Esophagus squamous epithelium (tissue), 5 donors: Measurements from ENCODE around the gene GIT1. TPM values are rescaled to one million over a fixed set of nuclear protein-coding genes. Genes with fewer than 3 reads are reported as not detected.

Experiments used
- DNase-seq: peaks from one replicate; lab custom pipeline; 2025; lab: John Stamatoyannopoulos, UW
- H3K27ac ChIP-seq, 4 donors: fragments of 200-600 bp; sonication (generic); one replicate each; pipeline ENCODE4 v1.5.1; 2016 to 2019; ENCODE audit warnings: mild to moderate bottlenecking in 1 of 4
- H3K27me3 ChIP-seq, 4 donors: fragments of 200-600 bp; sonication (generic); 1 replicate in 3 of 4; 2 replicates in 1 of 4; pipeline versions ENCODE4 v1.5.1 to v1.6.0; 2017 to 2021; ENCODE audit warnings: antibody characterized with exemption in 1 of 4
- H3K36me3 ChIP-seq, 3 donors: fragments of 200-600 bp; sonication (generic); one replicate each; pipeline ENCODE4 v1.5.1; 2016 to 2019
- H3K4me1 ChIP-seq, 3 donors: fragments of 200-600 bp; sonication (generic); one replicate each; pipeline ENCODE4 v1.5.1; 2017 to 2019
- H3K4me3 ChIP-seq, 4 donors: fragments of 200-600 bp; sonication (generic); 1 replicate in 3 of 4; 2 replicates in 1 of 4; pipeline ENCODE4 v1.5.1; 2016 to 2019; ENCODE audit warnings: mild to moderate bottlenecking in 2 of 4, moderate library complexity in 1 of 4
- H3K9me3 ChIP-seq, 3 donors: fragments of 200-600 bp; sonication (generic); one replicate each; pipeline ENCODE4 v1.5.1; 2016 to 2019
- CTCF ChIP-seq, 6 experiments: fragments of 450-650 bp in 4 of 6; fragments of 200-600 bp in 2 of 6; sonication (generic) in 2 of 6; IDR thresholded peaks; one replicate each; pipeline ENCODE4 v1.5.1; 2016 to 2019; ENCODE audit warnings: antibody characterized with exemption in 6 of 6, mild to moderate bottlenecking in 4 of 6, moderate library complexity in 4 of 6
- POLR2A ChIP-seq, 4 donors: fragments of 450-650 bp; IDR thresholded peaks; one replicate each; pipeline ENCODE4 v1.6.1; 2017; ENCODE audit warnings: antibody characterized with exemption in 4 of 4, mild to moderate bottlenecking in 4 of 4, moderate library complexity in 3 of 4
- WGBS, 2 donors: methylation state at CpG; one replicate each; pipeline ENCODE4 v1.1.5; 2018; 5-methylcytosine and 5-hydroxymethylcytosine counted together
- intact Hi-C: fragments of 100-400 bp; cut with DNase I; formaldehyde crosslinking; loops from one replicate; pipeline ENCODE4 v1.15.0; 2022
- total RNA-seq, 4 donors: library from RNA; depleted of rRNA; stranded (reverse); fragments of >200 nt; gene quantifications; one replicate each; pipeline ENCODE4 v1.1.0, GENCODE V29; 2016
- donor health status: DM: yes; HTN: yes; CAD: no.

GIT1 gene
- total RNA-seq, 4 donors from 2014 or later = 24.0 to 45.4 (median 29.6) TPM

DNA sequence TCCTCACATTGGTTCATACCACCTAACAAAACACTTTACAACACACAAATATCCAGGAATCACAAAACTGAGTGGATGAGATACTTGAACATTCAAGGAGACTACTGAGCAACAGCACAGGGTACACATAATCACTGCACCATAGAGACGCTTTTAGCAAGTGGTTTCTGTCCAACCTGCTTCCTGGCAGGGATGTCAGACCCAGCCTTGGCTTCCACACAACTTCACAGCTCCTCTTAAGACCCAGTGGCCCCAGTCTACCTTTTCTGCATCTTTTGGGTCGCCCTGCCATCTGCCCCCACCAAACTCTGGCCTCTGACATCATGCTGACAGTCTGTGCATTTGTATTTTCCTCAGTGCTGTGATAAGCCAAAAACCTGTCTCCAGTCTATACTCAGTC, 39.2 kb upstream of the GIT1 start:
- no peak for TF ChIP-seq CTCF (IDR thresholded peaks at IDR 0.05)
- TF ChIP-seq POLR2A (IDR thresholded peaks at IDR 0.05) = no peak
- H3K27me3 ChIP-seq = no peaks in the 10 kb centered on the region

DNA sequence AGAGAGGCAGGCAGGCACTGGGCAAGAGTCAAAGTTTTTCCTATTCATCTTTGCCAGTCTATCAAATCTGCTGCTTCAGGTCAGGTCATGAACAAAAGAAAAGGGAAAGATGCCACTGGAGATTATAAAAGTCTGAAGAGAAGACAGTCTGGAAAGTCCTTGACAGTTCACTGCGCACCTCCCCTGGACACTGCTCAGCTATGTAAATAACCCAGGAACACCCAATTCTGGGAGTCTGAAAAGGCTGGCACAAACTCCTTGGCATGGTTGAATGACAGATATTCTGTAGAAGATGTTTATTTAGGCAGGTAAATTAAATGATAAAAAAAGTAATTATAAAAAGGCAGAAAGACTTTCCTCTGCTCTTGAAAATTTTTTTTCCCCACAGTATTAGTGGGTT, 38.5 kb upstream of the GIT1 start:
- WGBS, 2 donors = 33 to 53% methylated on average over 1 of the region's 1 CpG
- intact Hi-C loops = no loop called here

More for the DNA sequence above, 39.2 kb upstream of the GIT1 start:
- peaks cover 0 to 58% (median 0%) of the 10 kb centered on the region in 3 donors for H3K4me1 ChIP-seq
- intact Hi-C loops = no loop called here
- no peaks in the 10 kb centered on the region for H3K9me3 ChIP-seq
- no peak overlapping the region for H3K27ac ChIP-seq
- 65 to 83% methylated on average over 2 of the region's 2 CpGs for WGBS, 2 donors
- DNase-seq = no peak
- peaks cover 0 to 43% (median 6%) of the 10 kb centered on the region in 3 donors for H3K36me3 ChIP-seq
- no peak overlapping the region for H3K4me3 ChIP-seq

DNA sequence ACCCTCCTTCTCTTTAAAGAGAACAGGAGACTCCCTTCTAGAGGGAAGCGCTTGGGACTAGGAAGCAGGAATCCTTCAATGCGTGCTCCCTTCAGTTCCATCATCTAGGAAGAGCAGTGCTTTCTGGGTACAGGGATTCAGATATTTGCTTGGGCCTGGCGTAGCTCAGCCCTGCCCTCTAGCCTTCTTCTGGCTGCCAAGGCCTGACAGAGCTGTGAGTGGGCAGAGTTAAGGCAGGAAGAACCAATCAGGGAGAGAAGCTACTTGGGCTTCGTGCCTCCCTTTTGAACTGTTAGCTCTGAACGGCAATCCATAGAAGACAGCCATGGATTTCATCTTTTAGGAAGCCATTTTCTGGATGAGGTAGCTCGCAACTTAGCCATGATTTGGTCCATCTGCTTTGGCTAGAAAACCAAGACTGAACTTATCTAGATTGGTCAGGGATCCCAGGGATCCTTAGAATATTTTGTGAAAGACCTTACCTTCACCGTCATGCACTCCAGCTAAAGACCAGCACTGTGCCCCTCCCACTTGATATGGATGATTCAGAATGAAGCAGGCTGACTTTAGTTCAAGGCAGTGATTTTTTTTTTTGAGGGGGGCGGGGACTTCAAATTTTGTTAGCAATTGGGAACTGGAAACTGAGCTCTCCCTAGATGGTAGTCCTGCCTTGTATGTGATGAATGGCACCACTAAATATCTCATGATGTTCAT, 35.7 kb upstream of the GIT1 start:
- TF ChIP-seq CTCF (IDR thresholded peaks at IDR 0.05) (no peak), POLR2A (IDR thresholded peaks at IDR 0.05) (no peak)
- peaks cover 0 to 9% (median 0%) of the 10 kb centered on the region in 4 donors for H3K27me3 ChIP-seq
- H3K36me3 ChIP-seq = peaks cover 0 to 12% (median 0%) of the 10 kb centered on the region in 3 donors
- H3K4me3 ChIP-seq = no peak overlapping the region
- no peak overlapping the region for H3K27ac ChIP-seq
- H3K9me3 ChIP-seq = no peaks in the 10 kb centered on the region
- 60 to 74% methylated on average over 8 of the region's 8 CpGs for WGBS, 2 donors
- peaks cover 7 to 84% (median 12%) of the 10 kb centered on the region in 3 donors for H3K4me1 ChIP-seq
- intact Hi-C loops = no loop called here
- DNase-seq = no peak

More for the DNA sequence above, 38.5 kb upstream of the GIT1 start:
- Histone ChIP-seq H3K36me3 (peaks cover 0 to 38% (median 6%) of the 10 kb centered on the region in 3 donors), H3K4me1 (peaks cover 1 to 65% (median 2%) of the 10 kb centered on the region in 3 donors), H3K4me3 (no peak overlapping the region), H3K27ac (no peak overlapping the region), H3K27me3 (peaks cover 0 to 1% (median 0%) of the 10 kb centered on the region in 4 donors), H3K9me3 (no peaks in the 10 kb centered on the region)
- DNase-seq = no peak
- no peak for TF ChIP-seq CTCF (IDR thresholded peaks at IDR 0.05)
- TF ChIP-seq POLR2A (IDR thresholded peaks at IDR 0.05) = no peak

DNA sequence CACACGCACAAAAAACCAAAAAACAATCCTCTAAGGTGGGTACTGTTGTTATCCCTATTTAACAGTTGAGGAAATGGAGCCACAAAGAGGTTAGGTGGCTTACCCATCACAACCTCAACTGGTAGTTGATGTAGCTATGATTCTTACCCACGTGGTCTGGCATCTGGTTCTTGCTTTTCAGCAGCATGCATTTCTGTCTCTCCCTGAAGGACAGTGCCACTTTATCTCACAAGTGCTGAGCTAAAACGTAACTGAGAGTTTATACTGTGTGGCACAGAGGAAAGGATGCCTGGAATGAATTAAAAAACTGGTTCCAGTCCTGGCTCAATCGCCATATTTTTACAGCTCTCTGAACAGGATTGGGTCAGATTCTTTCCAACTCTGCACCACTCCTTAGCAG, 35.1 kb upstream of the GIT1 start:
- Histone ChIP-seq H3K27ac (no peak overlapping the region), H3K4me1 (peaks cover 7 to 90% (median 12%) of the 10 kb centered on the region in 3 donors), H3K27me3 (peaks cover 0 to 9% (median 0%) of the 10 kb centered on the region in 4 donors), H3K9me3 (no peaks in the 10 kb centered on the region), H3K4me3 (no peak overlapping the region), H3K36me3 (peaks cover 0 to 8% (median 0%) of the 10 kb centered on the region in 3 donors)
- TF ChIP-seq CTCF (IDR thresholded peaks at IDR 0.05) (no peak), POLR2A (IDR thresholded peaks at IDR 0.05) (no peak)
- WGBS, 2 donors = 65 to 79% methylated on average over 4 of the region's 4 CpGs
- intact Hi-C loops = no loop called here
- DNase-seq = no peak

DNA sequence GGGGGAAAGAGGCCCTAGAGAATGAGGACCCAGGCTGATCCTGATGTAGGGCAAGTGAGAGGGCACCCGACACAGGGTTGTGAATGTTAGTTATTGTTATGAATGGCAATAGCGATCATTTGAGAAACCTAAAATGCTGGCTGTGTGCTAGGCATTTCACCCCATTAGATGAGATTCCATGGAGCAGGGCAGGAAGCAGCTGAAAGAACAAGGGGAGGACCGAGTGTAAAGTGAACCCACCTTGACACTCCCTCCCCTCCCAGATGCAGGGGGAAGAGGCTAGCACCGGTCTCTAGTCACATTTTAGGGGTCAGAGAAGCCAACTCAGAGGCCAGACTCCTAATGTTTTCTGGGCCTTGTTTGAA, 33.8 kb upstream of the GIT1 start:
- no peak for TF ChIP-seq CTCF (IDR thresholded peaks at IDR 0.05)
- Histone ChIP-seq H3K9me3 (no peaks in the 10 kb centered on the region), H3K27me3 (peaks cover 0 to 21% (median 0%) of the 10 kb centered on the region in 4 donors), H3K36me3 (no peaks in the 10 kb centered on the region), H3K27ac (peak overlapping the region in 3 of 4 donors; percentile 83), H3K4me1 (peaks cover 11 to 95% (median 12%) of the 10 kb centered on the region in 3 donors), H3K4me3 (peak overlapping the region in 2 of 4 donors; percentile 69 to 82)
- intact Hi-C loops = no loop called here
- WGBS, 2 donors = 51 to 65% methylated on average over 4 of the region's 4 CpGs
- DNase-seq = no peak
